ENCODE results near the gene PEX3. TPM values are rescaled to one million over a fixed set of nuclear protein-coding genes. Genes with fewer than 3 reads are reported as not detected.

The PEX3 gene
- total RNA-seq, 1 experiment from 2014 or later, result 17.9 TPM

GRCh38 chr6:143540192-143540591 lies 89.6 kb downstream of the PEX3 start:
- Histone ChIP-seq H4K91ac (ENCODE audit: insufficient read length, low read depth, low read length) (no peak overlapping the region), H4K5ac (ENCODE audit: insufficient read length, low read depth, low read length) (no peak overlapping the region), H3K9ac (ENCODE audit: extremely low read depth, insufficient read length, low read length) (no peak overlapping the region), H3K23me2 (ENCODE audit: insufficient read length, low read depth, low read length, poor library complexity, severe bottlenecking) (peaks cover 9% of the 10 kb centered on the region), H3K9me3 (ENCODE audit: control insufficient read depth, low read depth, low read length) (no peaks in the 10 kb centered on the region), H3K18ac (ENCODE audit: insufficient read length, low read depth, low read length) (no peak overlapping the region), H3K27me3 (ENCODE audit: insufficient read depth, low read length) (peaks cover 4% of the 10 kb centered on the region; the same call in 1 of the 2 replicates), H3K56ac (ENCODE audit: insufficient read length, low read depth, low read length) (no peak overlapping the region), H3K79me2 (ENCODE audit: insufficient read depth, low read length) (no peaks in the 10 kb centered on the region), H3K14ac (ENCODE audit: insufficient read depth, low read length) (no peak overlapping the region), H2AFZ (ENCODE audit: low read length) (no peak overlapping the region), H2BK120ac (ENCODE audit: low read depth, low read length, poor library complexity, severe bottlenecking) (no peak overlapping the region), H2BK15ac (ENCODE audit: low read depth, low read length) (no peak overlapping the region), H3K27ac (ENCODE audit: insufficient read length, low read depth, low read length) (no peak overlapping the region), H3K23ac (ENCODE audit: insufficient read length, low read depth, low read length) (no peak overlapping the region), H3T11ph (ENCODE audit: low read length) (no peak overlapping the region), H3K79me1 (ENCODE audit: insufficient read depth, low read depth, low read length, poor library complexity, severe bottlenecking) (no peaks in the 10 kb centered on the region), H3K4me1 (ENCODE audit: insufficient read depth, low read length) (peaks cover 4% of the 10 kb centered on the region; the same call in 1 of the 2 replicates), H3K4ac (ENCODE audit: low read depth, low read length) (no peak overlapping the region), H4K8ac (replicated peaks; ENCODE audit: insufficient read length, low read depth, low read length) (no peak overlapping the region), H2AK5ac (ENCODE audit: insufficient read length, low read length) (no peak overlapping the region), H2BK5ac (ENCODE audit: insufficient read length, low read length) (no peak overlapping the region), H2BK12ac (ENCODE audit: insufficient read length, low read depth, low read length) (no peak overlapping the region), H3K4me2 (ENCODE audit: insufficient read depth, insufficient read length, low read length) (no peak overlapping the region), H2BK20ac (ENCODE audit: low read depth, low read length, poor library complexity, severe bottlenecking) (no peak overlapping the region), H4K20me1 (ENCODE audit: control insufficient read depth, insufficient read depth, insufficient read length) (no peaks in the 10 kb centered on the region)
- peaks cover 41% of the 10 kb centered on the region for H3K27me3 Mint-ChIP-seq (ENCODE audit: low read depth)
- no peaks in the 10 kb centered on the region for H3K9me3 Mint-ChIP-seq
- H3K4me1 Mint-ChIP-seq, result peaks cover 31 to 36% of the 10 kb centered on the region in 2 experiments
- H3K27ac Mint-ChIP-seq, result no peak overlapping the region
- no CpG with 5 or more reads among the region's 3 CpGs for WGBS (ENCODE audit: extremely low coverage, insufficient read length, low lambda C conversion rate)
- no peak overlapping the region for H3K4me3 Mint-ChIP-seq
- DNase-seq, result no peak
- no peak for TF ChIP-seq CTCF (conservative IDR thresholded peaks at IDR 0.05)
- H3K36me3 Mint-ChIP-seq (ENCODE audit: insufficient read depth in 1 of 3, low read depth in 3 of 3), result no peaks in the 10 kb centered on the region; a peak in 1 of 7 replicates

Other genes starting within 250 kb of the PEX3 start
- 11.3 and 13.1 TPM in 2 replicates for gene ADAT2, start 110 bp upstream of the PEX3 start, total RNA-seq (2021)
- 71.4 and 72.1 TPM in 2 replicates for gene FUCA2, start 60.9 kb downstream of the PEX3 start, total RNA-seq (2021)
- gene PHACTR2, start 227.2 kb downstream of the PEX3 start, total RNA-seq (2021), result 128 and 131 TPM in 2 replicates